HepG2 (cell line): ENCODE results near the gene CLIC6. TPM values are rescaled to one million over a fixed set of nuclear protein-coding genes. Genes with fewer than 3 reads are reported as not detected.

ENCODE experiments used
- ATAC-seq: fragments of 200-7000 bp; cut with Tn5 transposase; 3 replicates; pipeline ENCODE4 v1.9.1; 2020; ENCODE audit warnings: mild to moderate bottlenecking, moderate library complexity
- Bru-seq: library from RNA; stranded (reverse); fragments of 400-500 nt; gene quantifications from one replicate; lab custom pipeline; 2021; lab: Mats Ljungman, UMichigan
- BruChase-seq, 2 experiments: library from RNA; stranded (reverse); fragments of 400-500 nt; gene quantifications; one replicate each; lab custom pipeline; 2021; lab: Mats Ljungman, UMichigan
- BruUV-seq: library from RNA; stranded (reverse); fragments of 400-500 nt; replicated peaks from 2 replicates; lab custom pipeline; 2021; lab: Mats Ljungman, UMichigan
- CTCF ChIA-PET: fragments of 300-600 bp; formaldehyde crosslinking; extraction: SDS; loops from one replicate; lab custom pipeline; 2021; ENCODE audit warnings: low total read pairs, inconsistent platforms, low intra/inter-chr PET ratio; lab: Yijun Ruan, JAX
- POLR2A ChIA-PET: fragments of 350-600 bp; sonication (Branson Sonifier 250); formaldehyde crosslinking; loops from one replicate; lab custom pipeline; 2020; ENCODE audit warnings: antibody characterized with exemption, inconsistent platforms; lab: Yijun Ruan, JAX
- DNase-seq: peaks from one replicate; pipeline ENCODE4 v3.0.0-alpha.2; 2015; ENCODE audit warnings: low spot score
- FAIRE-seq: peaks from 3 replicates; lab custom pipeline; 2011; peaks lifted over from hg19 to GRCh38; lab: Jason Lieb, UNC
- H2AFZ ChIP-seq: one replicate; pipeline ENCODE4 v1.6.1; 2011; ENCODE audit warnings: low read length, inconsistent platforms
- H3K27ac ChIP-seq: fragments of 300-600 bp; 3 replicates; pipeline ENCODE4 v1.8.0; 2011; ENCODE audit warnings: mixed run types, mild to moderate bottlenecking, mixed read lengths, low read length, inconsistent platforms; ENCODE audit not compliant: insufficient read depth; ENCODE audit errors: extremely low read length
- H3K27me3 ChIP-seq, 2 experiments: fragments of 200-600 bp in 1 of 2; 2 replicates in 1 of 2; 3 replicates in 1 of 2; pipeline versions ENCODE4 v1.6.0 to v1.8.0; 2011; ENCODE audit warnings: low read length in 2 of 2, mild to moderate bottlenecking in 2 of 2, moderate library complexity in 2 of 2, inconsistent platforms in 1 of 2; ENCODE audit not compliant: insufficient read depth in 2 of 2, control insufficient read depth in 1 of 2
- H3K36me3 ChIP-seq, 2 experiments: fragments of 200-600 bp in 1 of 2; replicated peaks in 1 of 2; 2 replicates in 1 of 2; 3 replicates in 1 of 2; pipeline versions ENCODE4 v1.5.1 to v1.8.0; 2011; ENCODE audit warnings: low read length in 2 of 2, inconsistent platforms in 1 of 2; ENCODE audit not compliant: insufficient read depth in 2 of 2, control insufficient read depth in 1 of 2
- H3K4me1 ChIP-seq: 2 replicates; pipeline ENCODE4 v1.5.1; 2012; ENCODE audit warnings: low read length, inconsistent platforms; ENCODE audit not compliant: insufficient read depth
- H3K4me2 ChIP-seq: 2 replicates; pipeline ENCODE4 v1.6.0; 2011; ENCODE audit warnings: low read depth, low read length, inconsistent platforms
- H3K4me3 ChIP-seq, 3 experiments: fragments of 200-600 bp in 1 of 3; sonication (generic), shearing (Covaris generic) in 1 of 3; replicated peaks in 1 of 3; 2 replicates each; pipeline ENCODE4 v1.5.1; 2011 to 2016; ENCODE audit warnings: low read length in 3 of 3, inconsistent platforms in 2 of 3, low read depth in 2 of 3, mild to moderate bottlenecking in 2 of 3, control low read depth in 1 of 3, mixed read lengths in 1 of 3; ENCODE audit not compliant: insufficient read depth in 1 of 3
- H3K79me2 ChIP-seq: one replicate; pipeline ENCODE4 v1.6.1; 2011; ENCODE audit warnings: low read length, inconsistent platforms; ENCODE audit not compliant: insufficient read depth
- H3K9ac ChIP-seq: 2 replicates; pipeline ENCODE4 v1.6.0; 2011; ENCODE audit warnings: mild to moderate bottlenecking, low read depth, low read length, inconsistent platforms; ENCODE audit not compliant: insufficient read depth
- H3K9me3 ChIP-seq: 2 replicates; pipeline ENCODE4 v1.5.1; 2012; ENCODE audit warnings: mild to moderate bottlenecking, low read length
- H4K20me1 ChIP-seq: 2 replicates; pipeline ENCODE4 v1.6.0; 2011; ENCODE audit warnings: inconsistent platforms, mild to moderate bottlenecking, low read length, moderate library complexity; ENCODE audit not compliant: insufficient read depth
- EEA1 ChIP-seq: sonication (generic); formaldehyde crosslinking; IDR thresholded peaks from 2 replicates; pipeline ENCODE4 v1.5.1; 2020; ENCODE audit warnings: mild to moderate bottlenecking, missing genetic modification reagents, borderline replicate concordance
- FLYWCH1 ChIP-seq: sonication (generic); formaldehyde crosslinking; IDR thresholded peaks from 2 replicates; pipeline ENCODE4 v1.8.1; 2023; ENCODE audit warnings: mild to moderate bottlenecking, missing genetic modification reagents
- GTF3A ChIP-seq: sonication (generic); formaldehyde crosslinking; conservative IDR thresholded peaks from 2 replicates; pipeline ENCODE4 v1.4.0; 2020; ENCODE audit warnings: mild to moderate bottlenecking, missing genetic modification reagents
- HMG20B ChIP-seq: conservative IDR thresholded peaks from 2 replicates; pipeline ENCODE4 v1.6.1; 2016; ENCODE audit warnings: missing genetic modification reagents, missing compliant biosample characterization
- KDM2A ChIP-seq: sonication (generic); formaldehyde crosslinking; IDR thresholded peaks from 2 replicates; pipeline ENCODE4 v1.4.0; 2020; ENCODE audit warnings: low read depth, missing genetic modification reagents, borderline replicate concordance
- MBD4 ChIP-seq: IDR thresholded peaks from 2 replicates; pipeline ENCODE4 v1.6.1; 2012; ENCODE audit warnings: low read length, inconsistent platforms, borderline replicate concordance
- NFIB ChIP-seq: sonication (generic); formaldehyde crosslinking; IDR thresholded peaks from 2 replicates; pipeline ENCODE4 v1.9.0; 2021; ENCODE audit warnings: missing genetic modification reagents, mild to moderate bottlenecking, borderline replicate concordance
- PAF1 ChIP-seq: IDR thresholded peaks from 2 replicates; pipeline ENCODE4 v1.6.1; 2016; ENCODE audit warnings: missing genetic modification reagents, missing compliant biosample characterization
- REPIN1 ChIP-seq: sonication (generic); formaldehyde crosslinking; IDR thresholded peaks from 2 replicates; pipeline ENCODE4 v1.8.0; 2022; ENCODE audit warnings: missing genetic modification reagents, low read depth, mild to moderate bottlenecking, borderline replicate concordance
- RXRB ChIP-seq: IDR thresholded peaks from 2 replicates; pipeline ENCODE4 v1.6.1; 2016; ENCODE audit warnings: borderline replicate concordance, missing genetic modification reagents, missing compliant biosample characterization
- SP5 ChIP-seq: IDR thresholded peaks from 2 replicates; pipeline ENCODE4 v1.6.1; 2016; ENCODE audit warnings: low read depth, borderline replicate concordance
- TARDBP ChIP-seq: sonication (generic); formaldehyde crosslinking; IDR thresholded peaks from 2 replicates; pipeline ENCODE4 v1.8.0; 2022; ENCODE audit warnings: mild to moderate bottlenecking, missing genetic modification reagents
- ZNF253 ChIP-seq: sonication (generic); formaldehyde crosslinking; IDR thresholded peaks from 2 replicates; pipeline ENCODE4 v1.8.0; 2022; ENCODE audit warnings: mild to moderate bottlenecking, missing genetic modification reagents, borderline replicate concordance
- WGBS: methylation state at CpG from one replicate; pipeline ENCODE4 v1.1.6; 2017; ENCODE audit warnings: low lambda C conversion rate; 5-methylcytosine and 5-hydroxymethylcytosine counted together
- in situ Hi-C: cut with HindIII; loops from 2 replicates; pipeline ENCODE4 v1.10.0; 2017; ENCODE audit warnings: low pct_unique_long_range_greater_than_20kb; ENCODE audit not compliant: extremely low pct_ligation_motif_present
- intact Hi-C: fragments of 100-400 bp; cut with micrococcal nuclease; formaldehyde crosslinking; loops from one replicate; pipeline ENCODE4 v1.10.0; 2022; ENCODE audit not compliant: unreplicated experiment
- long read RNA-seq, 2 experiments: library from RNA in 1 of 2; library from polyadenylated mRNA in 1 of 2; stranded (forward) in 1 of 2; unstranded in 1 of 2; transcript quantifications; one replicate each; pipeline ENCODE4 v2.0.0, GENCODE V29; 2019 to 2022
- polyA minus RNA-seq, 3 experiments: library from RNA; depleted of rRNA, polyadenylated mRNA; stranded (reverse); fragments of >200 nt; gene quantifications; 2 replicates each; pipeline ENCODE4 v1.2.3, GENCODE V29; 2011; ENCODE audit warnings: low replicate concordance in 1 of 3
- polyA plus RNA-seq, 8 experiments: library from polyadenylated mRNA; depleted of rRNA in 3 of 8; stranded (reverse) in 7 of 8; unstranded in 1 of 8; fragments of >200 nt; fragmentation: Illumina TruSeq in 4 of 8; extraction: Trizol in 4 of 8; gene quantifications; 2 replicates each; pipeline versions ENCODE4 v1.2.1 to v1.2.3, GENCODE V29; 2011 to 2016; ENCODE audit warnings: low read depth in 4 of 8, missing spikeins in 1 of 8, mixed read lengths in 1 of 8; ENCODE audit not compliant: insufficient read depth in 1 of 8
- total RNA-seq, 5 experiments: library from RNA; depleted of rRNA; stranded (reverse); fragments of >200 nt; fragmentation: Illumina TruSeq; extraction: Trizol; gene quantifications; 2 replicates each; pipeline ENCODE4 v1.2.3, GENCODE V29; 2016; ENCODE audit warnings: low read depth in 1 of 5
- TF ChIP-seq, protein P1 (sequence below): sonication (generic); formaldehyde crosslinking; IDR thresholded peaks from 2 replicates; pipeline ENCODE4 v1.8.1; 2023; ENCODE audit warnings: mild to moderate bottlenecking, missing genetic modification reagents
- TF ChIP-seq, protein P2 (sequence below): sonication (generic); formaldehyde crosslinking; IDR thresholded peaks from 2 replicates; pipeline ENCODE4 v1.4.0; 2020; ENCODE audit warnings: missing genetic modification reagents, low read depth, mild to moderate bottlenecking, borderline replicate concordance
- TF ChIP-seq, protein P3 (sequence below): sonication (generic); formaldehyde crosslinking; IDR thresholded peaks from 2 replicates; pipeline ENCODE4 v1.8.1; 2023; ENCODE audit warnings: missing genetic modification reagents, mild to moderate bottlenecking, borderline replicate concordance
- TF ChIP-seq, protein P4 (sequence below): sonication (generic); IDR thresholded peaks from 2 replicates; pipeline ENCODE4 v1.6.1; 2016; ENCODE audit warnings: low read depth, borderline replicate concordance

The CLIC6 gene
- total RNA-seq (2016; rRNA removed; fragmentation: Illumina TruSeq; extraction: Trizol) (not detected in 2 replicates), polyA plus RNA-seq (2011; rRNA removed) (not detected in 2 replicates), polyA minus RNA-seq (2011; rRNA and poly(A)+ RNA removed; ENCODE audit: low replicate concordance) (not detected in 2 replicates), Bru-seq, nascent RNA (percentile 14 among the genes with signal in this experiment), BruChase-seq, experiment 1, labeled RNA remaining after a 6-hour chase (percentile 12 among the genes with signal in this experiment), BruChase-seq, experiment 2, labeled RNA remaining after a 2-hour chase (percentile 17 among the genes with signal in this experiment)
- total RNA-seq (2016; cell fraction: cytosol; rRNA removed; fragmentation: Illumina TruSeq; extraction: Trizol; ENCODE audit: low read depth) = not detected in 2 replicates
- total RNA-seq (2016; cell fraction: insoluble cytoplasmic fraction; rRNA removed; fragmentation: Illumina TruSeq; extraction: Trizol) = not detected in 2 replicates
- not detected in 2 replicates for total RNA-seq (2016; cell fraction: membrane; rRNA removed; fragmentation: Illumina TruSeq; extraction: Trizol)
- total RNA-seq (2016; cell fraction: nucleus; rRNA removed; fragmentation: Illumina TruSeq; extraction: Trizol) = not detected in 2 replicates
- polyA plus RNA-seq (2011; cell fraction: cytosol; rRNA removed) = not detected in 2 replicates
- not detected in 2 replicates for polyA plus RNA-seq (2011; cell fraction: nucleus; rRNA removed)
- not detected in 2 replicates for polyA plus RNA-seq (2012)
- not detected in 2 replicates for polyA plus RNA-seq (2016; cell fraction: cytosol; fragmentation: Illumina TruSeq; extraction: Trizol; ENCODE audit: low read depth)
- not detected in 2 replicates for polyA plus RNA-seq (2016; cell fraction: insoluble cytoplasmic fraction; fragmentation: Illumina TruSeq; extraction: Trizol; ENCODE audit: low read depth)
- not detected in 2 replicates for polyA plus RNA-seq (2016; cell fraction: membrane; fragmentation: Illumina TruSeq; extraction: Trizol; ENCODE audit: low read depth)
- not detected in 2 replicates for polyA plus RNA-seq (2016; cell fraction: nucleus; fragmentation: Illumina TruSeq; extraction: Trizol; ENCODE audit: insufficient read depth, low read depth)
- not detected in 2 replicates for polyA minus RNA-seq (2011; cell fraction: cytosol; rRNA and poly(A)+ RNA removed)
- not detected in 2 replicates for polyA minus RNA-seq (2011; cell fraction: nucleus; rRNA and poly(A)+ RNA removed)
- long read RNA-seq, experiment 1 = 0 reads
- long read RNA-seq, experiment 2 = 0 reads

DNA sequence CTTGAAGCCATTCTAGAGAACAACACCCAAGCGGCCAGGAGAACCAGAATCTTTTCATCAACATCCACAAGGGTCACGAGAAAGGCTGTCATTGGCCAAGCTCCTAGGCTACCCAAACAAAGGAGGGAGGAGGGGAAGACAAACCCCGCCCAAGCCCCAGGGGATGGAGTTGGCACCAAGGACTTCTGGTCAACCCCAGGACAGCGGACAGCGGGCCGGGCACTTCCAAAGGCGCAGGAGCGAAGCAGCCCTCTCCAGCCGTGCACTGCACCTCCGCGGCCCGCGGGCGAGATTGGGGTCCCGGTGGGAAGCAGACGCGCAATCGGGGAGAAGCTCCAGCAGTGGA is at the start of gene CLIC6:
Gene CLIC6, plus strand, starts transcription at position 192 of the 346 bp plus-strand sequence. CDS start 395 bp downstream, outside the sequence.
- peak within 1 kb of the TSS; percentile 51 for H3K4me2 ChIP-seq
- FAIRE-seq = no peak
- no peaks in the 10 kb centered on the region for H4K20me1 ChIP-seq
- ChIA-PET CTCF (no interaction called here), POLR2A (no interaction called here)
- in situ Hi-C loops = no loop called here
- no peaks in the 10 kb centered on the region for H3K79me2 ChIP-seq
- no peaks in the 10 kb centered on the region for H3K9me3 ChIP-seq
- BruUV-seq = no TSS peak
- peak; percentile 20; the same call in 2 of the 3 replicates for ATAC-seq
- H3K27me3 ChIP-seq = peaks cover 7 to 56% of the 10 kb centered on the region in 2 experiments; a peak in 4 of 5 replicates
- 11% methylated on average over 17 of the region's 18 CpGs for WGBS
- no peak within 1 kb of the TSS for H3K27ac ChIP-seq
- peaks cover 14% of the 10 kb centered on the region for H3K4me1 ChIP-seq
- H3K36me3 ChIP-seq = no peaks in the 10 kb centered on the region
- DNase-seq = no peak
- peak within 1 kb of the TSS in 2 of 3 experiments; percentile 38 to 54; a peak in 3 of 6 replicates for H3K4me3 ChIP-seq
- intact Hi-C loops = no loop called here
- H3K9ac ChIP-seq = no peak within 1 kb of the TSS
- H2AFZ ChIP-seq = no peak within 1 kb of the TSS
- TF ChIP-seq, protein P1, sequence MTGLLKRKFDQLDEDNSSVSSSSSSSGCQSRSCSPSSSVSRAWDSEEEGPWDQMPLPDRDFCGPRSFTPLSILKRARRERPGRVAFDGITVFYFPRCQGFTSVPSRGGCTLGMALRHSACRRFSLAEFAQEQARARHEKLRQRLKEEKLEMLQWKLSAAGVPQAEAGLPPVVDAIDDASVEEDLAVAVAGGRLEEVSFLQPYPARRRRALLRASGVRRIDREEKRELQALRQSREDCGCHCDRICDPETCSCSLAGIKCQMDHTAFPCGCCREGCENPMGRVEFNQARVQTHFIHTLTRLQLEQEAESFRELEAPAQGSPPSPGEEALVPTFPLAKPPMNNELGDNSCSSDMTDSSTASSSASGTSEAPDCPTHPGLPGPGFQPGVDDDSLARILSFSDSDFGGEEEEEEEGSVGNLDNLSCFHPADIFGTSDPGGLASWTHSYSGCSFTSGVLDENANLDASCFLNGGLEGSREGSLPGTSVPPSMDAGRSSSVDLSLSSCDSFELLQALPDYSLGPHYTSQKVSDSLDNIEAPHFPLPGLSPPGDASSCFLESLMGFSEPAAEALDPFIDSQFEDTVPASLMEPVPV (CRISPR knock-in tag) = no peak
- TF ChIP-seq KDM2A (CRISPR knock-in tag) (no peak), PAF1 (CRISPR knock-in tag) (no peak), RXRB (no peak), NFIB (no peak), MBD4 (no peak), FLYWCH1 (CRISPR knock-in tag) (no peak), REPIN1 (CRISPR knock-in tag) (no peak), TARDBP (CRISPR knock-in tag) (no peak), GTF3A (CRISPR knock-in tag) (no peak), ZNF253 (no peak), HMG20B (no peak), SP5 (CRISPR knock-in tag) (no peak), EEA1 (CRISPR knock-in tag) (no peak)
- TF ChIP-seq, protein P2, sequence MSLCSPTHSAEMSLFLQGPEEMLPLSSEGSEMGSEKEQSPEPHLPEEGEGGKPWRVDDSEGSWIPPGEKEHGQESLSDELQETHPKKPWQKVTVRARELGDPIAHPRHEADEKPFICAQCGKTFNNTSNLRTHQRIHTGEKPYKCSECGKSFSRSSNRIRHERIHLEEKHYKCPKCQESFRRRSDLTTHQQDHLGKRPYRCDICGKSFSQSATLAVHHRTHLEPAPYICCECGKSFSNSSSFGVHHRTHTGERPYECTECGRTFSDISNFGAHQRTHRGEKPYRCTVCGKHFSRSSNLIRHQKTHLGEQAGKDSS (CRISPR knock-in tag) = no peak
- TF ChIP-seq, protein P3, sequence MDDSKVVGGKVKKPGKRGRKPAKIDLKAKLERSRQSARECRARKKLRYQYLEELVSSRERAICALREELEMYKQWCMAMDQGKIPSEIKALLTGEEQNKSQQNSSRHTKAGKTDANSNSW (CRISPR knock-in tag) = no peak
- TF ChIP-seq, protein P4, sequence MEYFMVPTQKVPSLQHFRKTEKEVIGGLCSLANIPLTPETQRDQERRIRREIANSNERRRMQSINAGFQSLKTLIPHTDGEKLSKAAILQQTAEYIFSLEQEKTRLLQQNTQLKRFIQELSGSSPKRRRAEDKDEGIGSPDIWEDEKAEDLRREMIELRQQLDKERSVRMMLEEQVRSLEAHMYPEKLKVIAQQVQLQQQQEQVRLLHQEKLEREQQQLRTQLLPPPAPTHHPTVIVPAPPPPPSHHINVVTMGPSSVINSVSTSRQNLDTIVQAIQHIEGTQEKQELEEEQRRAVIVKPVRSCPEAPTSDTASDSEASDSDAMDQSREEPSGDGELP = no peak
